Activated B cell treated with CpG ODN at 0.5 μM for 24 hours (primary cell): ENCODE results near the gene TMEM192. TPM values are rescaled to one million over a fixed set of nuclear protein-coding genes. Genes with fewer than 3 reads are reported as not detected.
"Not testable (repeated sequence)": the region's sequence is repeated elsewhere in the genome, so short reads cannot be mapped to it uniquely, and the experiment has no call there.

ENCODE experiments used
- ATAC-seq: fragments of 200-7000 bp; cut with Tn5 transposase; one replicate; pipeline ENCODE4 v1.10.0; 2021; ENCODE audit warnings: low read depth, mild to moderate bottlenecking, moderate library complexity
- CTCF ChIA-PET: fragments of 350-600 bp; sonication (Branson Sonifier 250); formaldehyde crosslinking; loops from one replicate; lab custom pipeline; 2021; ENCODE audit warnings: antibody characterized with exemption; lab: Charles Lee
- POLR2A ChIA-PET: fragments of 350-600 bp; sonication (Branson Sonifier 250); formaldehyde crosslinking; loops from one replicate; lab custom pipeline; 2021; ENCODE audit warnings: antibody characterized with exemption; lab: Charles Lee
- DNase-seq: peaks from one replicate; pipeline ENCODE4 v3.0.0; 2022
- H3K27ac Mint-ChIP-seq: one replicate; pipeline ENCODE4 v1.8.0; 2020; ENCODE audit warnings: mixed read lengths
- H3K27me3 Mint-ChIP-seq: one replicate; pipeline ENCODE4 v1.8.0; 2021; ENCODE audit warnings: mixed read lengths
- H3K36me3 Mint-ChIP-seq: one replicate; pipeline ENCODE4 v1.8.0; 2021; ENCODE audit warnings: low read depth, mixed read lengths
- H3K4me1 Mint-ChIP-seq: one replicate; pipeline ENCODE4 v1.8.0; 2021; ENCODE audit warnings: mixed read lengths
- H3K4me3 Mint-ChIP-seq: one replicate; pipeline ENCODE4 v1.8.0; 2020; ENCODE audit warnings: mild to moderate bottlenecking, mixed read lengths
- H3K9me3 Mint-ChIP-seq: one replicate; pipeline ENCODE4 v1.8.0; 2020; ENCODE audit warnings: mixed read lengths
- CTCF ChIP-seq: fragments of 200-600 bp; IDR thresholded peaks from one replicate; pipeline ENCODE4 v1.8.0; 2022; ENCODE audit warnings: antibody characterized with exemption, mild to moderate bottlenecking
- intact Hi-C: fragments of 100-400 bp; cut with micrococcal nuclease; formaldehyde crosslinking; loops from one replicate; pipeline ENCODE4 v1.15.1; 2024
- total RNA-seq: library from RNA; stranded (reverse); gene quantifications from 2 replicates; pipeline ENCODE4 v1.2.3, GENCODE V29; 2022

Gene TMEM192
- total RNA-seq, 1 donor from 2014 or later: 19.3 TPM

- no peaks in the 10 kb centered on the region for H3K9me3 Mint-ChIP-seq
- ChIA-PET CTCF (interaction anchor here (1.0 kb wide), 1 partner anchor 17 kb away, joined by 4 read pairs; no protein-coding TSS in a partner anchor), POLR2A (no interaction called here)
Observed at GRCh38 chr4:165079476-165079875, 33.2 kb downstream of the TMEM192 start.

GRCh38 chr4:165077034-165077578 is 35.6 kb downstream of the TMEM192 start:
- ATAC-seq: no peak
- Mint-ChIP-seq H3K4me3 (no peak overlapping the region), H3K27me3 (no peaks in the 10 kb centered on the region), H3K27ac (no peak overlapping the region), H3K36me3 (peaks cover 43% of the 10 kb centered on the region), H3K4me1 (no peaks in the 10 kb centered on the region), H3K9me3 (no peaks in the 10 kb centered on the region)
- no peak for TF ChIP-seq CTCF
- intact Hi-C loops: no loop called here
- ChIA-PET POLR2A (interaction anchor here (0.6 kb wide), 1 partner anchor 105 kb away, joined by 4 read pairs; no protein-coding TSS in a partner anchor), CTCF (no interaction called here)
- no peak for DNase-seq

More at GRCh38 chr4:165079476-165079875, 33.2 kb downstream of the TMEM192 start:
- no peak for TF ChIP-seq CTCF
- Mint-ChIP-seq H3K27me3 (no peaks in the 10 kb centered on the region), H3K36me3 (peaks cover 44% of the 10 kb centered on the region), H3K27ac (no peak overlapping the region), H3K4me1 (no peaks in the 10 kb centered on the region), H3K4me3 (no peak overlapping the region)
- intact Hi-C loops: no loop called here
- DNase-seq (no peak), ATAC-seq (no peak)

GRCh38 chr4:165073346-165073745 is 39.3 kb downstream of the TMEM192 start:
- CTCF ChIA-PET, H3K4me1 Mint-ChIP-seq, intact Hi-C loops, H3K4me3 Mint-ChIP-seq, H3K27ac Mint-ChIP-seq, POLR2A ChIA-PET, DNase-seq, H3K9me3 Mint-ChIP-seq, H3K27me3 Mint-ChIP-seq, ATAC-seq: not testable (repeated sequence)
- H3K36me3 Mint-ChIP-seq: peaks cover 31% of the 10 kb centered on the region

- ChIA-PET POLR2A (interaction anchor here (0.7 kb wide), 1 partner anchor 93 kb away, joined by 5 read pairs; no protein-coding TSS in a partner anchor), CTCF (no interaction called here)
- no peak for DNase-seq
Observed at GRCh38 chr4:165070560-165070959, 42.1 kb downstream of the TMEM192 start.

GRCh38 chr4:165060938-165061337 is 51.7 kb downstream of the TMEM192 start:
- peaks cover 6% of the 10 kb centered on the region for H3K36me3 Mint-ChIP-seq
- DNase-seq (no peak), ATAC-seq (no peak)
- POLR2A ChIA-PET: no interaction called here
- intact Hi-C loops: no loop called here
- H3K4me3 Mint-ChIP-seq: no peak overlapping the region
- CTCF ChIA-PET: no interaction called here
- no peaks in the 10 kb centered on the region for H3K27me3 Mint-ChIP-seq
- H3K4me1 Mint-ChIP-seq: no peaks in the 10 kb centered on the region
- no peak for TF ChIP-seq CTCF
- H3K9me3 Mint-ChIP-seq: no peaks in the 10 kb centered on the region
- no peak overlapping the region for H3K27ac Mint-ChIP-seq

More at GRCh38 chr4:165070560-165070959, 42.1 kb downstream of the TMEM192 start:
- no peak for TF ChIP-seq CTCF
- H3K27ac Mint-ChIP-seq: no peak overlapping the region
- no peaks in the 10 kb centered on the region for H3K27me3 Mint-ChIP-seq
- ATAC-seq: no peak
- no peaks in the 10 kb centered on the region for H3K4me1 Mint-ChIP-seq
- no peak overlapping the region for H3K4me3 Mint-ChIP-seq
- peaks cover 11% of the 10 kb centered on the region for H3K36me3 Mint-ChIP-seq
- H3K9me3 Mint-ChIP-seq: no peaks in the 10 kb centered on the region
- intact Hi-C loops: no loop called here

GRCh38 chr4:165059386-165059785 is 53.3 kb downstream of the TMEM192 start:
- Mint-ChIP-seq H3K27ac (no peak overlapping the region), H3K4me3 (no peak overlapping the region), H3K9me3 (no peaks in the 10 kb centered on the region), H3K36me3 (no peaks in the 10 kb centered on the region), H3K4me1 (no peaks in the 10 kb centered on the region), H3K27me3 (no peaks in the 10 kb centered on the region)
- TF ChIP-seq CTCF: no peak
- POLR2A ChIA-PET: no interaction called here
- DNase-seq: no peak
- intact Hi-C loops: no loop called here
- CTCF ChIA-PET: no interaction called here
- no peak for ATAC-seq
